HepG2 (cell line): Measurements from ENCODE around the gene MAN2C1. TPM values are rescaled to one million over a fixed set of nuclear protein-coding genes. Genes with fewer than 3 reads are reported as not detected.
A peak's percentile ranks its signal among the peaks of the same experiment; 100 is the strongest.

ENCODE experiments used
- ATAC-seq: fragments of 200-7000 bp; cut with Tn5 transposase; 3 replicates; pipeline ENCODE4 v1.9.1; 2020; ENCODE audit warnings: mild to moderate bottlenecking, moderate library complexity
- BruUV-seq: library from RNA; stranded (reverse); fragments of 400-500 nt; replicated peaks from 2 replicates; lab custom pipeline; 2021; lab: Mats Ljungman, UMichigan
- CTCF ChIA-PET: fragments of 300-600 bp; formaldehyde crosslinking; extraction: SDS; loops from one replicate; lab custom pipeline; 2021; ENCODE audit warnings: low total read pairs, inconsistent platforms, low intra/inter-chr PET ratio; lab: Yijun Ruan, JAX
- POLR2A ChIA-PET: fragments of 350-600 bp; sonication (Branson Sonifier 250); formaldehyde crosslinking; loops from one replicate; lab custom pipeline; 2020; ENCODE audit warnings: antibody characterized with exemption, inconsistent platforms; lab: Yijun Ruan, JAX
- DNase-seq: peaks from one replicate; pipeline ENCODE4 v3.0.0-alpha.2; 2015; ENCODE audit warnings: low spot score
- FAIRE-seq: peaks from 3 replicates; lab custom pipeline; 2011; peaks lifted over from hg19 to GRCh38; lab: Jason Lieb, UNC
- H2AFZ ChIP-seq: one replicate; pipeline ENCODE4 v1.6.1; 2011; ENCODE audit warnings: low read length, inconsistent platforms
- H3K27ac ChIP-seq: fragments of 300-600 bp; 3 replicates; pipeline ENCODE4 v1.8.0; 2011; ENCODE audit warnings: mixed run types, mild to moderate bottlenecking, mixed read lengths, low read length, inconsistent platforms; ENCODE audit not compliant: insufficient read depth; ENCODE audit errors: extremely low read length
- H3K27me3 ChIP-seq, 2 experiments: fragments of 200-600 bp in 1 of 2; 2 replicates in 1 of 2; 3 replicates in 1 of 2; pipeline versions ENCODE4 v1.6.0 to v1.8.0; 2011; ENCODE audit warnings: low read length in 2 of 2, mild to moderate bottlenecking in 2 of 2, moderate library complexity in 2 of 2, inconsistent platforms in 1 of 2; ENCODE audit not compliant: insufficient read depth in 2 of 2, control insufficient read depth in 1 of 2
- H3K36me3 ChIP-seq, 2 experiments: fragments of 200-600 bp in 1 of 2; replicated peaks in 1 of 2; 2 replicates in 1 of 2; 3 replicates in 1 of 2; pipeline versions ENCODE4 v1.5.1 to v1.8.0; 2011; ENCODE audit warnings: low read length in 2 of 2, inconsistent platforms in 1 of 2; ENCODE audit not compliant: insufficient read depth in 2 of 2, control insufficient read depth in 1 of 2
- H3K4me1 ChIP-seq: 2 replicates; pipeline ENCODE4 v1.5.1; 2012; ENCODE audit warnings: low read length, inconsistent platforms; ENCODE audit not compliant: insufficient read depth
- H3K4me2 ChIP-seq: 2 replicates; pipeline ENCODE4 v1.6.0; 2011; ENCODE audit warnings: low read depth, low read length, inconsistent platforms
- H3K4me3 ChIP-seq, 3 experiments: fragments of 200-600 bp in 1 of 3; sonication (generic), shearing (Covaris generic) in 1 of 3; replicated peaks in 1 of 3; 2 replicates each; pipeline ENCODE4 v1.5.1; 2011 to 2016; ENCODE audit warnings: low read length in 3 of 3, inconsistent platforms in 2 of 3, low read depth in 2 of 3, mild to moderate bottlenecking in 2 of 3, control low read depth in 1 of 3, mixed read lengths in 1 of 3; ENCODE audit not compliant: insufficient read depth in 1 of 3
- H3K79me2 ChIP-seq: one replicate; pipeline ENCODE4 v1.6.1; 2011; ENCODE audit warnings: low read length, inconsistent platforms; ENCODE audit not compliant: insufficient read depth
- H3K9ac ChIP-seq: 2 replicates; pipeline ENCODE4 v1.6.0; 2011; ENCODE audit warnings: mild to moderate bottlenecking, low read depth, low read length, inconsistent platforms; ENCODE audit not compliant: insufficient read depth
- H3K9me3 ChIP-seq: 2 replicates; pipeline ENCODE4 v1.5.1; 2012; ENCODE audit warnings: mild to moderate bottlenecking, low read length
- H4K20me1 ChIP-seq: 2 replicates; pipeline ENCODE4 v1.6.0; 2011; ENCODE audit warnings: inconsistent platforms, mild to moderate bottlenecking, low read length, moderate library complexity; ENCODE audit not compliant: insufficient read depth
- AGO2 ChIP-seq: fragments of 200-400 bp; formaldehyde crosslinking; optimal IDR thresholded peaks from 2 replicates; pipeline ENCODE3; 2017; ENCODE audit warnings: mild to moderate bottlenecking, low read depth, low read length, moderate library complexity
- AHR ChIP-seq: IDR thresholded peaks from 2 replicates; pipeline ENCODE4 v1.6.1; 2018; ENCODE audit warnings: missing genetic modification reagents, missing compliant biosample characterization
- ASH2L ChIP-seq: fragments of 300-600, 200-600 bp; sonication (generic); IDR thresholded peaks from 2 replicates; pipeline ENCODE4 v1.7.0; 2017; ENCODE audit warnings: low read depth, mild to moderate bottlenecking, moderate library complexity, mixed read lengths, low read length; ENCODE audit not compliant: insufficient read length
- ATF1 ChIP-seq: IDR thresholded peaks from 2 replicates; pipeline ENCODE4 v1.6.1; 2016; ENCODE audit warnings: mild to moderate bottlenecking, control low read depth
- PLRG1 ChIP-seq: fragments of 450-650 bp; conservative IDR thresholded peaks from 2 replicates; pipeline ENCODE4 v1.6.1; 2016
- SOX5 ChIP-seq: IDR thresholded peaks from 2 replicates; pipeline ENCODE4 v1.6.1; 2016; ENCODE audit warnings: borderline replicate concordance
- ZC3H4 ChIP-seq: sonication (generic); formaldehyde crosslinking; IDR thresholded peaks from 2 replicates; pipeline ENCODE4 v1.4.0; 2020; ENCODE audit warnings: missing genetic modification reagents, borderline replicate concordance
- ZNF589 ChIP-seq: sonication (generic); formaldehyde crosslinking; conservative IDR thresholded peaks from 2 replicates; pipeline ENCODE4 v1.8.0; 2022; ENCODE audit warnings: mild to moderate bottlenecking, moderate library complexity, missing genetic modification reagents
- ZNF781 ChIP-seq: sonication (generic); formaldehyde crosslinking; IDR thresholded peaks from 2 replicates; pipeline ENCODE4 v1.5.1; 2020; ENCODE audit warnings: borderline replicate concordance, mild to moderate bottlenecking, missing genetic modification reagents; ENCODE audit errors: not compliant biosample characterization
- ZSCAN25 ChIP-seq: sonication (generic); formaldehyde crosslinking; IDR thresholded peaks from 2 replicates; pipeline ENCODE4 v1.8.0; 2022; ENCODE audit warnings: mild to moderate bottlenecking, missing genetic modification reagents
- WGBS: methylation state at CpG from one replicate; pipeline ENCODE4 v1.1.6; 2017; ENCODE audit warnings: low lambda C conversion rate; 5-methylcytosine and 5-hydroxymethylcytosine counted together
- in situ Hi-C: cut with HindIII; loops from 2 replicates; pipeline ENCODE4 v1.10.0; 2017; ENCODE audit warnings: low pct_unique_long_range_greater_than_20kb; ENCODE audit not compliant: extremely low pct_ligation_motif_present
- intact Hi-C: fragments of 100-400 bp; cut with micrococcal nuclease; formaldehyde crosslinking; loops from one replicate; pipeline ENCODE4 v1.10.0; 2022; ENCODE audit not compliant: unreplicated experiment
- polyA plus RNA-seq, 8 experiments: library from polyadenylated mRNA; depleted of rRNA in 3 of 8; stranded (reverse) in 7 of 8; unstranded in 1 of 8; fragments of >200 nt; fragmentation: Illumina TruSeq in 4 of 8; extraction: Trizol in 4 of 8; gene quantifications; 2 replicates each; pipeline versions ENCODE4 v1.2.1 to v1.2.3, GENCODE V29; 2011 to 2016; ENCODE audit warnings: low read depth in 4 of 8, missing spikeins in 1 of 8, mixed read lengths in 1 of 8; ENCODE audit not compliant: insufficient read depth in 1 of 8
- total RNA-seq, 5 experiments: library from RNA; depleted of rRNA; stranded (reverse); fragments of >200 nt; fragmentation: Illumina TruSeq; extraction: Trizol; gene quantifications; 2 replicates each; pipeline ENCODE4 v1.2.3, GENCODE V29; 2016; ENCODE audit warnings: low read depth in 1 of 5
- TF ChIP-seq, protein P1 (sequence below): sonication (generic); formaldehyde crosslinking; IDR thresholded peaks from 2 replicates; pipeline ENCODE4 v1.4.0; 2020; ENCODE audit warnings: missing genetic modification reagents
- TF ChIP-seq, protein P2 (sequence below): IDR thresholded peaks from 2 replicates; pipeline ENCODE4 v1.6.1; 2012; ENCODE audit warnings: low read length, improper control_type of control experiment

The MAN2C1 gene
- total and polyA plus RNA-seq, 2 of the 13 experiments (the other 11 are each of a cell fraction or from before 2014, with no cell fraction given) = 62.6 to 71.0 TPM

DNA sequence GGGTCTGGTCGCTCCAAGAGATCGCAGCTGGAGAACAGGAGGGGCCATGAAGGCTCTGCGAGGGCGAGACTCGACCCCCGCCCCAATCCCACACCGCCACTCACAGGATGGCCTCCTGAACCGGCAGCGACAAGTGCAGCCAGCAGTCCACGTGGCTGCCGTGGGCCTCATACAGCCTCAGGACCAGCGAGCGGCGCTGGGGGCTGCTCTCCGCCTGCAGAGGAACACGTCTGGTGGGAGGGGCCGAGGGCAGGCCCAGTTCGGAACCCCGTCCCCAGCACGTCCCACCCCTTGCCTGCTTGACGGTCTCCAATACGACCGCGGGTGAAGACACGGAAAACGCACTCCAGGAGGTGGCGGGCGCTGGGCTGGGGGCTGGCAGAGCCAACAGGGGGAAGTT, 12.4 kb downstream of the MAN2C1 start:
- TF ChIP-seq ASH2L (no peak), AGO2 (peak; percentile 72)
- TF ChIP-seq, protein P1, sequence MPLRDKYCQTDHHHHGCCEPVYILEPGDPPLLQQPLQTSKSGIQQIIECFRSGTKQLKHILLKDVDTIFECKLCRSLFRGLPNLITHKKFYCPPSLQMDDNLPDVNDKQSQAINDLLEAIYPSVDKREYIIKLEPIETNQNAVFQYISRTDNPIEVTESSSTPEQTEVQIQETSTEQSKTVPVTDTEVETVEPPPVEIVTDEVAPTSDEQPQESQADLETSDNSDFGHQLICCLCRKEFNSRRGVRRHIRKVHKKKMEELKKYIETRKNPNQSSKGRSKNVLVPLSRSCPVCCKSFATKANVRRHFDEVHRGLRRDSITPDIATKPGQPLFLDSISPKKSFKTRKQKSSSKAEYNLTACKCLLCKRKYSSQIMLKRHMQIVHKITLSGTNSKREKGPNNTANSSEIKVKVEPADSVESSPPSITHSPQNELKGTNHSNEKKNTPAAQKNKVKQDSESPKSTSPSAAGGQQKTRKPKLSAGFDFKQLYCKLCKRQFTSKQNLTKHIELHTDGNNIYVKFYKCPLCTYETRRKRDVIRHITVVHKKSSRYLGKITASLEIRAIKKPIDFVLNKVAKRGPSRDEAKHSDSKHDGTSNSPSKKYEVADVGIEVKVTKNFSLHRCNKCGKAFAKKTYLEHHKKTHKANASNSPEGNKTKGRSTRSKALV (CRISPR knock-in tag) = no peak
- DNase-seq = no peak
- no peak overlapping the region for H3K4me3 ChIP-seq
- in situ Hi-C loops (no loop called here), intact Hi-C loops (no loop called here)
- ATAC-seq = no peak
- peaks cover 10% of the 10 kb centered on the region for H3K4me1 ChIP-seq
- no peaks in the 10 kb centered on the region for H3K79me2 ChIP-seq
- no peak overlapping the region for H3K4me2 ChIP-seq
- BruUV-seq = no TSS peak
- FAIRE-seq = no peak
- no peaks in the 10 kb centered on the region for H4K20me1 ChIP-seq
- 96% methylated on average over 22 of the region's 28 CpGs for WGBS
- ChIA-PET POLR2A (interaction anchor here (0.6 to 5.6 kb wide), 2 partner anchors 12 to 425 kb away, joined by 3 to 40 read pairs; partner anchors contain the start of gene MAN2C1), CTCF (no interaction called here)
- no peak overlapping the region for H3K27ac ChIP-seq
- no peak overlapping the region for H3K9ac ChIP-seq
- no peaks in the 10 kb centered on the region for H3K27me3 ChIP-seq
- no peak overlapping the region for H2AFZ ChIP-seq
- peaks cover 14 to 20% of the 10 kb centered on the region in 2 experiments; a peak in 3 of 5 replicates for H3K36me3 ChIP-seq
- no peaks in the 10 kb centered on the region for H3K9me3 ChIP-seq

DNA sequence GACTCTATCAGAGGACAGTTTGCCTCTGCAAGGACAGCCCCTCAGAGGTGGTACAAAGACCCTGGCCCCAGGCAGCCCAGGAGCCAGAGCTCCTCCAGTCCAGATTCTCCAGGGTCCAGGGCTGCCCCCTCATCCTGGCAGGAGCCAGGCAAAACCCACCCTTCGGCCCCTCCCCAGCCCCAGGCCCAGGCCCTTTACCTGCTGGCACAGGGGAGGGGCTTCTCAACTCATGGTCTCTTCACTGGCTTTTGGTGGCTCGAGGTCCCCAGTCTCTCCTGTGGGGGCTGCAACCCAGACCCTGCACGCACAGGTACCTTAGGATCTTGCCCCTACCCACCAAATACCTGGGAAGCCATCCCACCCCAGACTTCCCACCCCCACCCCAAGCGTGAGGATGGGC, 13.0 kb downstream of the MAN2C1 start:
- Histone ChIP-seq H3K4me3 (no peak overlapping the region), H2AFZ (no peak overlapping the region), H3K27ac (no peak overlapping the region), H3K4me1 (peaks cover 10% of the 10 kb centered on the region), H3K4me2 (no peak overlapping the region), H3K36me3 (peaks cover 13 to 19% of the 10 kb centered on the region in 2 experiments; a peak in 3 of 5 replicates), H3K27me3 (no peaks in the 10 kb centered on the region), H3K9ac (no peak overlapping the region), H4K20me1 (no peaks in the 10 kb centered on the region), H3K79me2 (no peaks in the 10 kb centered on the region), H3K9me3 (no peaks in the 10 kb centered on the region)
- ATAC-seq (no peak), DNase-seq (no peak), FAIRE-seq (no peak)
- WGBS = 100% methylated on average over 1 of the region's 4 CpGs
- POLR2A ChIA-PET = interaction anchor here (5.6 kb wide), 1 partner anchor 13 kb away, joined by 40 read pairs; the partner anchor contains the start of gene MAN2C1
- intact Hi-C loops = no loop called here
- CTCF ChIA-PET = no interaction called here
- no TSS peak for BruUV-seq
- in situ Hi-C loops = no loop called here
- TF ChIP-seq ZNF589 = no peak
- no peak for TF ChIP-seq ZNF781
- TF ChIP-seq ATF1 (CRISPR knock-in tag) = no peak
- no peak for TF ChIP-seq SOX5
- TF ChIP-seq AHR (CRISPR knock-in tag) = no peak
- TF ChIP-seq ZC3H4 (CRISPR knock-in tag) = no peak
- TF ChIP-seq, protein P2, sequence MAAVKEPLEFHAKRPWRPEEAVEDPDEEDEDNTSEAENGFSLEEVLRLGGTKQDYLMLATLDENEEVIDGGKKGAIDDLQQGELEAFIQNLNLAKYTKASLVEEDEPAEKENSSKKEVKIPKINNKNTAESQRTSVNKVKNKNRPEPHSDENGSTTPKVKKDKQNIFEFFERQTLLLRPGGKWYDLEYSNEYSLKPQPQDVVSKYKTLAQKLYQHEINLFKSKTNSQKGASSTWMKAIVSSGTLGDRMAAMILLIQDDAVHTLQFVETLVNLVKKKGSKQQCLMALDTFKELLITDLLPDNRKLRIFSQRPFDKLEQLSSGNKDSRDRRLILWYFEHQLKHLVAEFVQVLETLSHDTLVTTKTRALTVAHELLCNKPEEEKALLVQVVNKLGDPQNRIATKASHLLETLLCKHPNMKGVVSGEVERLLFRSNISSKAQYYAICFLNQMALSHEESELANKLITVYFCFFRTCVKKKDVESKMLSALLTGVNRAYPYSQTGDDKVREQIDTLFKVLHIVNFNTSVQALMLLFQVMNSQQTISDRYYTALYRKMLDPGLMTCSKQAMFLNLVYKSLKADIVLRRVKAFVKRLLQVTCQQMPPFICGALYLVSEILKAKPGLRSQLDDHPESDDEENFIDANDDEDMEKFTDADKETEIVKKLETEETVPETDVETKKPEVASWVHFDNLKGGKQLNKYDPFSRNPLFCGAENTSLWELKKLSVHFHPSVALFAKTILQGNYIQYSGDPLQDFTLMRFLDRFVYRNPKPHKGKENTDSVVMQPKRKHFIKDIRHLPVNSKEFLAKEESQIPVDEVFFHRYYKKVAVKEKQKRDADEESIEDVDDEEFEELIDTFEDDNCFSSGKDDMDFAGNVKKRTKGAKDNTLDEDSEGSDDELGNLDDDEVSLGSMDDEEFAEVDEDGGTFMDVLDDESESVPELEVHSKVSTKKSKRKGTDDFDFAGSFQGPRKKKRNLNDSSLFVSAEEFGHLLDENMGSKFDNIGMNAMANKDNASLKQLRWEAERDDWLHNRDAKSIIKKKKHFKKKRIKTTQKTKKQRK = no peak
- TF ChIP-seq ZSCAN25 (CRISPR knock-in tag) = no peak
- TF ChIP-seq PLRG1 = no peak
